HepG2 (cell line): Measurements from ENCODE around the gene CSNK2B. TPM values are rescaled to one million over a fixed set of nuclear protein-coding genes. Genes with fewer than 3 reads are reported as not detected.

Source experiments
- HDAC2 ChIP-seq: sonication (generic); formaldehyde crosslinking; IDR thresholded peaks from 2 replicates; pipeline ENCODE4 v1.4.0; 2020; ENCODE audit warnings: missing genetic modification reagents
- SIX1 ChIP-seq: sonication (generic); formaldehyde crosslinking; IDR thresholded peaks from 2 replicates; pipeline ENCODE4 v1.4.0; 2020; ENCODE audit warnings: missing genetic modification reagents, borderline replicate concordance
- WIZ ChIP-seq: sonication (generic); formaldehyde crosslinking; IDR thresholded peaks from 2 replicates; pipeline ENCODE4 v1.5.1; 2020; ENCODE audit warnings: mild to moderate bottlenecking, missing genetic modification reagents
- ZNF816 ChIP-seq: sonication (generic); formaldehyde crosslinking; IDR thresholded peaks from 2 replicates; pipeline ENCODE4 v1.8.0; 2022; ENCODE audit warnings: missing genetic modification reagents, mild to moderate bottlenecking, borderline replicate concordance
- polyA plus RNA-seq, 8 experiments: library from polyadenylated mRNA; depleted of rRNA in 3 of 8; stranded (reverse) in 7 of 8; unstranded in 1 of 8; fragments of >200 nt; fragmentation: Illumina TruSeq in 4 of 8; extraction: Trizol in 4 of 8; gene quantifications; 2 replicates each; pipeline versions ENCODE4 v1.2.1 to v1.2.3, GENCODE V29; 2011 to 2016; ENCODE audit warnings: low read depth in 4 of 8, missing spikeins in 1 of 8, mixed read lengths in 1 of 8; ENCODE audit not compliant: insufficient read depth in 1 of 8
- total RNA-seq, 5 experiments: library from RNA; depleted of rRNA; stranded (reverse); fragments of >200 nt; fragmentation: Illumina TruSeq; extraction: Trizol; gene quantifications; 2 replicates each; pipeline ENCODE4 v1.2.3, GENCODE V29; 2016; ENCODE audit warnings: low read depth in 1 of 5
- TF ChIP-seq, protein P1 (sequence below): sonication (generic); formaldehyde crosslinking; IDR thresholded peaks from 2 replicates; pipeline ENCODE4 v1.4.0; 2020; ENCODE audit warnings: mild to moderate bottlenecking, missing genetic modification reagents, borderline replicate concordance
- TF ChIP-seq, protein P2 (sequence below): sonication (generic); formaldehyde crosslinking; IDR thresholded peaks from 2 replicates; pipeline ENCODE4 v1.4.0; 2020; ENCODE audit warnings: mild to moderate bottlenecking, missing genetic modification reagents
- TF ChIP-seq, protein P3 (sequence below): sonication (generic); formaldehyde crosslinking; IDR thresholded peaks from one replicate; pipeline ENCODE4 v1.5.1; 2020; ENCODE audit warnings: mild to moderate bottlenecking, missing genetic modification reagents; ENCODE audit errors: not compliant biosample characterization
- TF ChIP-seq, protein P4 (sequence below): sonication (generic); formaldehyde crosslinking; IDR thresholded peaks from 2 replicates; pipeline ENCODE4 v1.5.1; 2020; ENCODE audit warnings: mild to moderate bottlenecking, moderate library complexity, missing genetic modification reagents
- TF ChIP-seq, protein P5 (sequence below): sonication (generic); formaldehyde crosslinking; IDR thresholded peaks from 2 replicates; pipeline ENCODE4 v1.4.0; 2020; ENCODE audit warnings: missing genetic modification reagents, borderline replicate concordance
- TF ChIP-seq, protein P6 (sequence below): sonication (generic); formaldehyde crosslinking; IDR thresholded peaks from 2 replicates; pipeline ENCODE4 v1.4.0; 2020; ENCODE audit warnings: low read depth, mild to moderate bottlenecking, missing genetic modification reagents
- TF ChIP-seq, protein P7 (sequence below): sonication (generic); formaldehyde crosslinking; IDR thresholded peaks from 2 replicates; pipeline ENCODE4 v1.8.0; 2022; ENCODE audit warnings: missing genetic modification reagents, low read depth, mild to moderate bottlenecking, borderline replicate concordance

CSNK2B gene
- total and polyA plus RNA-seq, 2 of the 13 experiments (the other 11 are each of a cell fraction or from before 2014, with no cell fraction given) = 111 to 296 TPM

DNA sequence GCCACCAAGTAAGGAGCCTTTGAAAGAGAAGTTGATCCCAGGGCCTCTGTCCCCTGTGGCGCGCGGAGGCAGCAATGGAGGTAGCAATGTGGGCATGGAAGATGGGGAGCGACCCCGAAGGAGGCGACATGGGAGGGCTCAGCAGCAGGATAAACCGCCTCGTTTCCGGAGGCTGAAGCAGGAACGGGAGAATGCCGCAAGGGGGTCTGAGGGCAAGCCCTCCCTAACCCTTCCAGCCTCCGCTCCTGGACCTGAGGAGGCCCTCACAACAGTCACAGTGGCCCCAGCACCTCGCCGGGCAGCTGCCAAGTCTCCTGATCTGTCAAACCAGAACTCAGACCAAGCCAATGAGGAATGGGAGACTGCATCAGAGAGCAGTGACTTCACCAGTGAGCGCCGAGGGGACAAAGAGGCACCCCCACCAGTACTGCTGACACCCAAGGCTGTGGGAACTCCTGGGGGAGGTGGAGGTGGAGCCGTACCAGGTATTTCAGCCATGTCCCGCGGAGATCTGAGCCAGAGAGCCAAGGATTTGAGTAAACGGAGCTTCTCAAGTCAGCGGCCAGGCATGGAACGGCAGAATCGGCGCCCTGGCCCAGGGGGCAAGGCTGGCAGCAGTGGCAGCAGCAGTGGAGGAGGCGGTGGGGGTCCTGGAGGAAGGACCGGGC, 33.5 kb upstream of the CSNK2B start (continued):
- TF ChIP-seq, protein P1, sequence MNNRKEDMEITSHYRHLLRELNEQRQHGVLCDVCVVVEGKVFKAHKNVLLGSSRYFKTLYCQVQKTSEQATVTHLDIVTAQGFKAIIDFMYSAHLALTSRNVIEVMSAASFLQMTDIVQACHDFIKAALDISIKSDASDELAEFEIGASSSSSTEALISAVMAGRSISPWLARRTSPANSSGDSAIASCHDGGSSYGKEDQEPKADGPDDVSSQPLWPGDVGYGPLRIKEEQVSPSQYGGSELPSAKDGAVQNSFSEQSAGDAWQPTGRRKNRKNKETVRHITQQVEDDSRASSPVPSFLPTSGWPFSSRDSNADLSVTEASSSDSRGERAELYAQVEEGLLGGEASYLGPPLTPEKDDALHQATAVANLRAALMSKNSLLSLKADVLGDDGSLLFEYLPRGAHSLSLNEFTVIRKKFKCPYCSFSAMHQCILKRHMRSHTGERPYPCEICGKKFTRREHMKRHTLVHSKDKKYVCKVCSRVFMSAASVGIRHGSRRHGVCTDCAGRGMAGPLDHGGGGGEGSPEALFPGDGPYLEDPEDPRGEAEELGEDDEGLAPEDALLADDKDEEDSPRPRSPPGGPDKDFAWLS (CRISPR knock-in tag) = no peak
- TF ChIP-seq, protein P2, sequence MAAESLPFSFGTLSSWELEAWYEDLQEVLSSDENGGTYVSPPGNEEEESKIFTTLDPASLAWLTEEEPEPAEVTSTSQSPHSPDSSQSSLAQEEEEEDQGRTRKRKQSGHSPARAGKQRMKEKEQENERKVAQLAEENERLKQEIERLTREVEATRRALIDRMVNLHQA (CRISPR knock-in tag) = no peak
- TF ChIP-seq, protein P3, sequence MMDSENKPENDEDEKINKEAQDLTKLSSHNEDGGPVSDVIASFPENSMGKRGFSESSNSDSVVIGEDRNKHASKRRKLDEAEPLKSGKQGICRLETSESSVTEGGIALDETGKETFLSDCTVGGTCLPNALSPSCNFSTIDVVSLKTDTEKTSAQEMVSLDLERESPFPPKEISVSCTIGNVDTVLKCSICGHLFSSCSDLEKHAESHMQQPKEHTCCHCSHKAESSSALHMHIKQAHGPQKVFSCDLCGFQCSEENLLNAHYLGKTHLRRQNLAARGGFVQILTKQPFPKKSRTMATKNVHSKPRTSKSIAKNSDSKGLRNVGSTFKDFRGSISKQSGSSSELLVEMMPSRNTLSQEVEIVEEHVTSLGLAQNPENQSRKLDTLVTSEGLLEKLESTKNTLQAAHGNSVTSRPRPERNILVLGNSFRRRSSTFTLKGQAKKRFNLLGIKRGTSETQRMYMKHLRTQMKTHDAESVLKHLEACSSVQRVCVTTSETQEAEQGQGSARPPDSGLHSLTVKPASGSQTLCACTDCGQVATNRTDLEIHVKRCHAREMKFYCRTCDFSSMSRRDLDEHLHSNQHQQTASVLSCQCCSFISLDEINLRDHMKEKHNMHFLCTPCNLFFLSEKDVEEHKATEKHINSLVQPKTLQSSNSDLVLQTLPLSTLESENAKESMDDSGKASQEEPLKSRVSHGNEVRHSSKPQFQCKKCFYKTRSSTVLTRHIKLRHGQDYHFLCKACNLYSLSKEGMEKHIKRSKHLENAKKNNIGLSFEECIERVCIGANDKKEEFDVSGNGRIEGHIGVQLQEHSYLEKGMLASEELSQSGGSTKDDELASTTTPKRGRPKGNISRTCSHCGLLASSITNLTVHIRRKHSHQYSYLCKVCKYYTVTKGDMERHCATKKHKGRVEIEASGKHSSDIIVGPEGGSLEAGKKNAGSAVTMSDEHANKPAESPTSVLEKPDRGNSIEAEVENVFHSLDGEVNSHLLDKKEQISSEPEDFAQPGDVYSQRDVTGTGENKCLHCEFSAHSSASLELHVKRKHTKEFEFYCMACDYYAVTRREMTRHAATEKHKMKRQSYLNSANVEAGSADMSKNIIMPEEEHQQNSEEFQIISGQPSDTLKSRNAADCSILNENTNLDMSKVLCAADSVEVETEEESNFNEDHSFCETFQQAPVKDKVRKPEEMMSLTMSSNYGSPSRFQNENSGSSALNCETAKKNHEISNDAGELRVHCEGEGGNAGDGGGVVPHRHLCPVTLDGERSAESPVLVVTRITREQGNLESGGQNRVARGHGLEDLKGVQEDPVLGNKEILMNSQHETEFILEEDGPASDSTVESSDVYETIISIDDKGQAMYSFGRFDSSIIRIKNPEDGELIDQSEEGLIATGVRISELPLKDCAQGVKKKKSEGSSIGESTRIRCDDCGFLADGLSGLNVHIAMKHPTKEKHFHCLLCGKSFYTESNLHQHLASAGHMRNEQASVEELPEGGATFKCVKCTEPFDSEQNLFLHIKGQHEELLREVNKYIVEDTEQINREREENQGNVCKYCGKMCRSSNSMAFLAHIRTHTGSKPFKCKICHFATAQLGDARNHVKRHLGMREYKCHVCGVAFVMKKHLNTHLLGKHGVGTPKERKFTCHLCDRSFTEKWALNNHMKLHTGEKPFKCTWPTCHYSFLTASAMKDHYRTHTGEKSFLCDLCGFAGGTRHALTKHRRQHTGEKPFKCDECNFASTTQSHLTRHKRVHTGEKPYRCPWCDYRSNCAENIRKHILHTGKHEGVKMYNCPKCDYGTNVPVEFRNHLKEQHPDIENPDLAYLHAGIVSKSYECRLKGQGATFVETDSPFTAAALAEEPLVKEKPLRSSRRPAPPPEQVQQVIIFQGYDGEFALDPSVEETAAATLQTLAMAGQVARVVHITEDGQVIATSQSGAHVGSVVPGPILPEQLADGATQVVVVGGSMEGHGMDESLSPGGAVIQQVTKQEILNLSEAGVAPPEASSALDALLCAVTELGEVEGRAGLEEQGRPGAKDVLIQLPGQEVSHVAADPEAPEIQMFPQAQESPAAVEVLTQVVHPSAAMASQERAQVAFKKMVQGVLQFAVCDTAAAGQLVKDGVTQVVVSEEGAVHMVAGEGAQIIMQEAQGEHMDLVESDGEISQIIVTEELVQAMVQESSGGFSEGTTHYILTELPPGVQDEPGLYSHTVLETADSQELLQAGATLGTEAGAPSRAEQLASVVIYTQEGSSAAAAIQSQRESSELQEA = peak; percentile 47
- no peak for TF ChIP-seq SIX1
- 0 out of 2 replicates have a peak, but pooled peaks have one; percentile 51 for TF ChIP-seq WIZ (CRISPR knock-in tag)
- TF ChIP-seq, protein P4, sequence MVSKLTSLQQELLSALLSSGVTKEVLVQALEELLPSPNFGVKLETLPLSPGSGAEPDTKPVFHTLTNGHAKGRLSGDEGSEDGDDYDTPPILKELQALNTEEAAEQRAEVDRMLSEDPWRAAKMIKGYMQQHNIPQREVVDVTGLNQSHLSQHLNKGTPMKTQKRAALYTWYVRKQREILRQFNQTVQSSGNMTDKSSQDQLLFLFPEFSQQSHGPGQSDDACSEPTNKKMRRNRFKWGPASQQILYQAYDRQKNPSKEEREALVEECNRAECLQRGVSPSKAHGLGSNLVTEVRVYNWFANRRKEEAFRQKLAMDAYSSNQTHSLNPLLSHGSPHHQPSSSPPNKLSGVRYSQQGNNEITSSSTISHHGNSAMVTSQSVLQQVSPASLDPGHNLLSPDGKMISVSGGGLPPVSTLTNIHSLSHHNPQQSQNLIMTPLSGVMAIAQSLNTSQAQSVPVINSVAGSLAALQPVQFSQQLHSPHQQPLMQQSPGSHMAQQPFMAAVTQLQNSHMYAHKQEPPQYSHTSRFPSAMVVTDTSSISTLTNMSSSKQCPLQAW (CRISPR knock-in tag) = 0 out of 2 replicates have a peak, but pooled peaks have one; percentile 45
- TF ChIP-seq, protein P5, sequence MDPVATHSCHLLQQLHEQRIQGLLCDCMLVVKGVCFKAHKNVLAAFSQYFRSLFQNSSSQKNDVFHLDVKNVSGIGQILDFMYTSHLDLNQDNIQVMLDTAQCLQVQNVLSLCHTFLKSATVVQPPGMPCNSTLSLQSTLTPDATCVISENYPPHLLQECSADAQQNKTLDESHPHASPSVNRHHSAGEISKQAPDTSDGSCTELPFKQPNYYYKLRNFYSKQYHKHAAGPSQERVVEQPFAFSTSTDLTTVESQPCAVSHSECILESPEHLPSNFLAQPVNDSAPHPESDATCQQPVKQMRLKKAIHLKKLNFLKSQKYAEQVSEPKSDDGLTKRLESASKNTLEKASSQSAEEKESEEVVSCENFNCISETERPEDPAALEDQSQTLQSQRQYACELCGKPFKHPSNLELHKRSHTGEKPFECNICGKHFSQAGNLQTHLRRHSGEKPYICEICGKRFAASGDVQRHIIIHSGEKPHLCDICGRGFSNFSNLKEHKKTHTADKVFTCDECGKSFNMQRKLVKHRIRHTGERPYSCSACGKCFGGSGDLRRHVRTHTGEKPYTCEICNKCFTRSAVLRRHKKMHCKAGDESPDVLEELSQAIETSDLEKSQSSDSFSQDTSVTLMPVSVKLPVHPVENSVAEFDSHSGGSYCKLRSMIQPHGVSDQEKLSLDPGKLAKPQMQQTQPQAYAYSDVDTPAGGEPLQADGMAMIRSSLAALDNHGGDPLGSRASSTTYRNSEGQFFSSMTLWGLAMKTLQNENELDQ (CRISPR knock-in tag) = no peak
- TF ChIP-seq, protein P6, sequence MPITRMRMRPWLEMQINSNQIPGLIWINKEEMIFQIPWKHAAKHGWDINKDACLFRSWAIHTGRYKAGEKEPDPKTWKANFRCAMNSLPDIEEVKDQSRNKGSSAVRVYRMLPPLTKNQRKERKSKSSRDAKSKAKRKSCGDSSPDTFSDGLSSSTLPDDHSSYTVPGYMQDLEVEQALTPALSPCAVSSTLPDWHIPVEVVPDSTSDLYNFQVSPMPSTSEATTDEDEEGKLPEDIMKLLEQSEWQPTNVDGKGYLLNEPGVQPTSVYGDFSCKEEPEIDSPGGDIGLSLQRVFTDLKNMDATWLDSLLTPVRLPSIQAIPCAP (CRISPR knock-in tag) = no peak
- TF ChIP-seq ZNF816 = no peak
- no peak for TF ChIP-seq HDAC2
- TF ChIP-seq, protein P7, sequence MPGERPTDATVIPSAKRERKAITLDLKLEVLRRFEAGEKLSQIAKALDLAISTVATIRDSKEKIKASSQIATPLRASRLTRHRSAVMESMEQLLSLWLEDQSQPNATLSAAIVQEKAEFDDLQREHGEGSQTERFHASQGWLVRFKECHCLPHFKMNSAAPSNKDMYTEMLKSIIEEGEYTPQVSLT (CRISPR knock-in tag) = no peak
